GM10847 (cell line): ENCODE measurements around the gene MYO5C.

Experiments
- POLR2A ChIP-seq: IDR thresholded peaks from 2 replicates; pipeline ENCODE4 v1.6.1; 2011; ENCODE audit not compliant: insufficient read length; ENCODE audit errors: extremely low read depth

Gene MYO5C

GRCh38 chr15:52161406-52161966 is 134.1 kb downstream of the MYO5C start:
- no peak for TF ChIP-seq POLR2A

GRCh38 chr15:52159645-52160044 is 136.0 kb downstream of the MYO5C start:
- no peak for TF ChIP-seq POLR2A

- TF ChIP-seq POLR2A, result no peak
Measured at GRCh38 chr15:52158084-52158765, 137.4 kb downstream of the MYO5C start.

GRCh38 chr15:52155878-52156277 is 139.7 kb downstream of the MYO5C start:
- no peak for TF ChIP-seq POLR2A

- no peak for TF ChIP-seq POLR2A
Measured at GRCh38 chr15:52154896-52155865, 140.4 kb downstream of the MYO5C start.

GRCh38 chr15:52153900-52154895 is 141.4 kb downstream of the MYO5C start:
- TF ChIP-seq POLR2A, result no peak

GRCh38 chr15:52151353-52151752 is 144.3 kb downstream of the MYO5C start:
- TF ChIP-seq POLR2A, result no peak

- TF ChIP-seq POLR2A, result no peak
Measured at GRCh38 chr15:52150871-52151270, 144.7 kb downstream of the MYO5C start.

GRCh38 chr15:52150043-52150825 is 145.4 kb downstream of the MYO5C start:
- TF ChIP-seq POLR2A, result no peak

GRCh38 chr15:52148403-52148802 is 147.2 kb downstream of the MYO5C start:
- TF ChIP-seq POLR2A, result no peak

- TF ChIP-seq POLR2A, result no peak
Measured at GRCh38 chr15:52146776-52147175, 148.8 kb downstream of the MYO5C start.

GRCh38 chr15:52146261-52146660 is 149.3 kb downstream of the MYO5C start:
- no peak for TF ChIP-seq POLR2A

GRCh38 chr15:52144656-52145178 is 150.9 kb downstream of the MYO5C start:
- no peak for TF ChIP-seq POLR2A

GRCh38 chr15:52143873-52144272 is 151.7 kb downstream of the MYO5C start:
- no peak for TF ChIP-seq POLR2A
